Measurements from ENCODE around the gene USP3.

USP3 gene

GRCh38 chr15:63473999-63474809, 30.2 kb upstream of the USP3 start:
- TF ChIP-seq FOXP2 (optimal IDR thresholded peaks at IDR 0.05; ENCODE audit: borderline replicate concordance, extremely low read depth, extremely low read length, insufficient read depth) (no peak), POLR2AphosphoS5 (IDR thresholded peaks at IDR 0.05; ENCODE audit: low read depth, low read length) (no peak), TAF1 (IDR thresholded peaks at IDR 0.05; ENCODE audit: borderline replicate concordance, insufficient read depth, low read length) (no peak), SIN3A (IDR thresholded peaks at IDR 0.05; ENCODE audit: borderline replicate concordance, insufficient read depth, low read length) (no peak)
- TF ChIP-seq, protein P1, sequence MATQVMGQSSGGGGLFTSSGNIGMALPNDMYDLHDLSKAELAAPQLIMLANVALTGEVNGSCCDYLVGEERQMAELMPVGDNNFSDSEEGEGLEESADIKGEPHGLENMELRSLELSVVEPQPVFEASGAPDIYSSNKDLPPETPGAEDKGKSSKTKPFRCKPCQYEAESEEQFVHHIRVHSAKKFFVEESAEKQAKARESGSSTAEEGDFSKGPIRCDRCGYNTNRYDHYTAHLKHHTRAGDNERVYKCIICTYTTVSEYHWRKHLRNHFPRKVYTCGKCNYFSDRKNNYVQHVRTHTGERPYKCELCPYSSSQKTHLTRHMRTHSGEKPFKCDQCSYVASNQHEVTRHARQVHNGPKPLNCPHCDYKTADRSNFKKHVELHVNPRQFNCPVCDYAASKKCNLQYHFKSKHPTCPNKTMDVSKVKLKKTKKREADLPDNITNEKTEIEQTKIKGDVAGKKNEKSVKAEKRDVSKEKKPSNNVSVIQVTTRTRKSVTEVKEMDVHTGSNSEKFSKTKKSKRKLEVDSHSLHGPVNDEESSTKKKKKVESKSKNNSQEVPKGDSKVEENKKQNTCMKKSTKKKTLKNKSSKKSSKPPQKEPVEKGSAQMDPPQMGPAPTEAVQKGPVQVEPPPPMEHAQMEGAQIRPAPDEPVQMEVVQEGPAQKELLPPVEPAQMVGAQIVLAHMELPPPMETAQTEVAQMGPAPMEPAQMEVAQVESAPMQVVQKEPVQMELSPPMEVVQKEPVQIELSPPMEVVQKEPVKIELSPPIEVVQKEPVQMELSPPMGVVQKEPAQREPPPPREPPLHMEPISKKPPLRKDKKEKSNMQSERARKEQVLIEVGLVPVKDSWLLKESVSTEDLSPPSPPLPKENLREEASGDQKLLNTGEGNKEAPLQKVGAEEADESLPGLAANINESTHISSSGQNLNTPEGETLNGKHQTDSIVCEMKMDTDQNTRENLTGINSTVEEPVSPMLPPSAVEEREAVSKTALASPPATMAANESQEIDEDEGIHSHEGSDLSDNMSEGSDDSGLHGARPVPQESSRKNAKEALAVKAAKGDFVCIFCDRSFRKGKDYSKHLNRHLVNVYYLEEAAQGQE (IDR thresholded peaks at IDR 0.05; ENCODE audit: insufficient read depth in 1 of 2, low read depth in 2 of 2, low read length in 2 of 2), result no peak

DNA sequence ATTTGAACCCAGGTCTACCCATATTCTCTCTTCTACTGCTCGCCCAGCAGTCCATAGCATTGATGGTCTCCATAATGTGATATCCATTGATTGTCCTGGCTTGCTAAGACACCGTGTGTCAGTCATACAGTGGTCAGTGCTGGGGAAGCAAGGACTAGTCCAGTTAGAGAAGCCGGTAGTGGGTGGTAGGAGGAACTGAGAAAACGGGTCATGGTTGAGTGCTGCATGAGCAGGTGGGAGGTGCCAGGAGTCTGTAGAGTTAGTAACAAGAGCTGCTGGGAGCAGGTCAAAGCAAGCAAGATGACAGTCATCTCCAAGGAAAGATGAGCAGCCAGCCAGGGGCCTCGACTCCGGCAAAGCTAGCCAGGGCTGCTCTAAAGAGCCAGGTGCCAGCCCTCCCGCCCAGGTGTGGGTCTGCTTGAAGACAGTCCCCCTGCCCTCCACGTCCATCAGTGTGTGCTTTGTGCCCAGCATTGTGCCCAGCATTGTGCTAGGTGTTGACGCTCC, 29.5 kb upstream of the USP3 start:
- no peak for TF ChIP-seq TAF1 (IDR thresholded peaks at IDR 0.05; ENCODE audit: borderline replicate concordance, insufficient read depth, low read length)
- no peak for TF ChIP-seq SIN3A (IDR thresholded peaks at IDR 0.05; ENCODE audit: borderline replicate concordance, insufficient read depth, low read length)
- TF ChIP-seq POLR2AphosphoS5 (IDR thresholded peaks at IDR 0.05; ENCODE audit: low read depth, low read length), result no peak
- TF ChIP-seq, protein P1 (IDR thresholded peaks at IDR 0.05; ENCODE audit: insufficient read depth in 1 of 2, low read depth in 2 of 2, low read length in 2 of 2), result no peak
- TF ChIP-seq FOXP2 (optimal IDR thresholded peaks at IDR 0.05; ENCODE audit: borderline replicate concordance, extremely low read depth, extremely low read length, insufficient read depth), result no peak

- TF ChIP-seq POLR2AphosphoS5 (IDR thresholded peaks at IDR 0.05; ENCODE audit: low read depth, low read length) (no peak), SIN3A (IDR thresholded peaks at IDR 0.05; ENCODE audit: borderline replicate concordance, insufficient read depth, low read length) (no peak), FOXP2 (optimal IDR thresholded peaks at IDR 0.05; ENCODE audit: borderline replicate concordance, extremely low read depth, extremely low read length, insufficient read depth) (no peak)
- TF ChIP-seq, protein P1 (IDR thresholded peaks at IDR 0.05; ENCODE audit: insufficient read depth in 1 of 2, low read depth in 2 of 2, low read length in 2 of 2), result no peak
Observed at GRCh38 chr15:63475707-63476106, 28.7 kb upstream of the USP3 start.

- TF ChIP-seq FOXP2 (optimal IDR thresholded peaks at IDR 0.05; ENCODE audit: borderline replicate concordance, extremely low read depth, extremely low read length, insufficient read depth) (no peak), POLR2AphosphoS5 (IDR thresholded peaks at IDR 0.05; ENCODE audit: low read depth, low read length) (no peak), TAF1 (IDR thresholded peaks at IDR 0.05; ENCODE audit: borderline replicate concordance, insufficient read depth, low read length) (no peak), SIN3A (IDR thresholded peaks at IDR 0.05; ENCODE audit: borderline replicate concordance, insufficient read depth, low read length) (no peak)
- TF ChIP-seq, protein P1 (IDR thresholded peaks at IDR 0.05; ENCODE audit: insufficient read depth in 1 of 2, low read depth in 2 of 2, low read length in 2 of 2), result no peak
Observed at GRCh38 chr15:63476229-63476632, 28.2 kb upstream of the USP3 start.

Measured in PFSK-1 (cell line).